ENCODE data around the gene FHOD3.

DNA sequence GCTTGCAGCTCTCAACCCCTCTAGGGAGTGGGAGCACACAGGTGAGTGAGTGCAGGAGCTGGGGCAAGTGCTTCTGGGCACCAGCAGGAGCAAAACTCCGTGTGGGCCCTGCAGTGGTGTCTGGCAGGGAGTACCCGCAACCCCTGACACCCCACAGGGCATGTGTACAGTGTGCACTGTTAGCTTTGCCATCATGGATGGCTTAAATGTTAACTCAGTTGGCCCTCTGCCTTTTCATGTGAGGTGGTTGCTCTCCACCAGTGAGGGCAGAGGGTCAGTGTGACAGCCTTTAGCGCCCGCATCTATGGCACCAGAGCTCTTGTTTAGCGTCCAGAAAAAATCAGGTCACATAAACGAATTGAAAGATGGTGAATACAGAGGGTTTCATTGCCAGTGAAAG, 438.6 kb downstream of the FHOD3 start:
- TF ChIP-seq CEBPB (IDR thresholded peaks at IDR 0.05; ENCODE audit: low read depth, low read length) = no peak
- TF ChIP-seq CTCF (conservative IDR thresholded peaks at IDR 0.05; ENCODE audit: low read depth, low read length) = no peak
- TF ChIP-seq POLR2A (IDR thresholded peaks at IDR 0.05; ENCODE audit: low read depth, low read length) = no peak
- TF ChIP-seq FOS (IDR thresholded peaks at IDR 0.05; ENCODE audit: low read depth, low read length) = no peak
- TF ChIP-seq SMC3 (IDR thresholded peaks at IDR 0.05; ENCODE audit: low read depth, low read length) = no peak
- TF ChIP-seq MAZ (IDR thresholded peaks at IDR 0.05; ENCODE audit: borderline replicate concordance, low read depth, low read length) = no peak
- TF ChIP-seq MAFK (IDR thresholded peaks at IDR 0.05; ENCODE audit: low read depth, low read length) = no peak
- no peak for TF ChIP-seq BHLHE40 (IDR thresholded peaks at IDR 0.05; ENCODE audit: low read depth, low read length)
- TF ChIP-seq RCOR1 (IDR thresholded peaks at IDR 0.05; ENCODE audit: insufficient replicate concordance, low read length) = no peak

Measured in IMR-90 (cell line).